Central memory CD4-positive, alpha-beta T cell (primary cell): Measurements from ENCODE around the gene ZC3H15.
"Not testable (repeated sequence)": the region's sequence is repeated elsewhere in the genome, so short reads cannot be mapped to it uniquely, and the experiment has no call there.

ENCODE experiments used
- DNase-seq: peaks from one replicate; pipeline ENCODE4 v3.0.0; 2022

Gene ZC3H15

DNA sequence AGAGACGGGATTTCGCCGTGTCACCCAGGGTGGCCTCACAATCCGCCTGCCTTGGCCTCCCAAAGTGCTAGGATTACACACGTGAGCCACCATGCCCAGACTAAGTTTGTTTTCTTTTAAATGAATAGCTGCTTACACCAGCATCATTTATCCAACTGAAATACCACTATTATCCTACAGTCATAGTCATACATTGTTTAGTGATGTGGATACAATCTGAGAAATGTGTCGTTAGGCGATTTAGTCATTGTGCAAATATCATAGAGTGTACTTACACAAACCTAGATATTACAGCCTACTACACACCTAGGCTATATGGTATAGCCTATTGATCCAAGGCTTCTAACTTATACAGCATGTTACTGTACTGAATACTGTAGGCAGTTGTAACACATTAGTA lies 10.3 kb downstream of the ZC3H15 start:
- DNase-seq: no peak

DNA sequence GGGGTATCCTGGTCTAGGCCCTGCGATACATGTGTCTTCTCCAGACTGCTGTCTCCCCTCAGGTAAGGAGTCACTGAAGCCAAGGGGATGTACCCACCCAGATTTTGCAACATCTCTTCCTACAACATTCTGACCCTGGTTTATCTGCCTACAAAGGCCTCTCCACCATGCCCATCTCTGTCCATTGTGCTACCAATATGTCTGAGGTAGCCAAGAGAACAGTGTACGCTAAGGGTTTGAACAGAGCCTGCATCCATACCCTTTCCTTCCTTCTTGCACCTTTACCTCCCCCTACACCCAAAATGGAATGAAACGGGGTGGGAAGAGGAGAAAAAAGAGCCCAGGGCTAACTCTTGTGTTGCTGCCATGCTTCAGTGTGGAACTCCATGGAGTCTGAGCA lies 11.9 kb downstream of the ZC3H15 start:
- no peak for DNase-seq

DNA sequence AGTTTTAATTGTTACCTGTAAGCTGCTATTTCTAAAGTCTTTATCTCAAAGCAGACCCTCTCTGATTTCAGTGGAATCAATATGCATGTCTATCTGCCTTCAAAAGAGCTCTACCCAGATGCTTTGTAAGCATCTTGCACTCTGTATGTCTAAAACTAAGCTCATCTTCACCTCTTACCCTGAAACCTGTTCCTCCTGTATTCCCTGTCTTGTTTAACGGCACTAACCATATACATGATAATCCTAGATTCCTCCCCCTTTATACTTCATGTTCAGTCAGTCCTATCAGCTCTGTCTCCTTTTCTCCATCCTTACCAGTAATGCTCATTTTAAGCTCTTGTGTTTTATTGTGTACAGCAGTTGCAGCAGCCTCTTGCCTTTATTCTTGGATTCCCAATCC lies 12.8 kb downstream of the ZC3H15 start:
- no peak for DNase-seq

DNA sequence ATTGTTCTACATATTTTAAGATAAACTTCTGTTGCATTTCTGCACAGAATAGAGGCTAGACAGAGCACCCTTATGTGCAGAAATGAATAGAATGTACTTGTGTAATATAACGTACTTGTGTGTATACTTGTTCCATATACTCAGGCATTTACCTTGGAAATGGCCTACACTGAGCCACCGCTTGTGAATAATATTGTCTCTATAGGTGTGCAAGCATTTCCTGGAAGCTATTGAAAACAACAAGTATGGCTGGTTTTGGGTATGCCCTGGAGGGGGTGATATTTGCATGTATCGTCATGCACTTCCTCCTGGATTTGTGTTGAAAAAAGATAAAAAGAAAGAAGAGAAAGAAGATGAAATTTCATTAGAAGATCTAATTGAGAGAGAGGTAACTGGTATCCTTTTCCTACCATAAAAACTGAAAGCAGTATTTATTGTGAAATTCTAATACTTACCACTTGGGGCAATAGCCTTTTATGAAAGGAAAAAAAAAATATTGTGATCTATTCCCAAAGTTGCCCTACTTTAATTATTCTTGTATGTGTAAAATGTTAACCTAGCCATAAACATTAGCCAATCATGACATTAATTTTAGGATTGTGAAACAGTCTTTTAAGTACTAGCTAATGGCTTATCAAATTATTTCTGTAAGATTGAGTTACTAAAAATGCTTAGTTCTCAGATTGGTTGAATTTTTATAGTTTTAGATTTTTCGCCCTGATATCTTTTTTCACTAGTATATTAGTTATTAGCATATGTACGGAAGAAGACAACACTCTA lies 18.0 kb downstream of the ZC3H15 start:
- peak; percentile 7 for DNase-seq

- no peak for DNase-seq
Observed at GRCh38 chr2:186508263-186508662, 22.2 kb downstream of the ZC3H15 start.

- DNase-seq: no peak
Observed at GRCh38 chr2:186515376-186515775, 29.3 kb downstream of the ZC3H15 start.

GRCh38 chr2:186516396-186516795 lies 30.3 kb downstream of the ZC3H15 start:
- no peak for DNase-seq

- DNase-seq: no peak
Observed at GRCh38 chr2:186517090-186517489, 31.0 kb downstream of the ZC3H15 start.

GRCh38 chr2:186518291-186518690 lies 32.2 kb downstream of the ZC3H15 start:
- DNase-seq: no peak

DNA sequence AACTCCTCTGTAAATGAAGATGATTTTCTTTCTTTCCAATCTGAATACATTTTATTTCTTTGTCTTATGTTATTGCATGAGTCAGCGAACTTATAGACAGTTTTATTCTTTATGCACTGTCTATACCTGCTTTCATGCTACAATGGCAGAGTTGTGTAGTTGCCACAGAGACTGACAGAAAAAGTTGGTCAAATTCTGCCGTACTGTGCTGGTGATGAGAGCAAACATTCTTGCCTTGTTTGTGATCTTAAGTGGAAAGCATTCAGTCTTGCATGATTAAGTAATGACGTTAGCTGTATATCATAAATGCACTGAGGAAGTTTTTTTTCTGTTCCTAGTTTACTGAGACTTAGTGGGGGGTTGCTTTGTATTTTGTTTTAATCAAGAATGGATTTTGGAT lies 32.9 kb downstream of the ZC3H15 start:
- DNase-seq: no peak

DNA sequence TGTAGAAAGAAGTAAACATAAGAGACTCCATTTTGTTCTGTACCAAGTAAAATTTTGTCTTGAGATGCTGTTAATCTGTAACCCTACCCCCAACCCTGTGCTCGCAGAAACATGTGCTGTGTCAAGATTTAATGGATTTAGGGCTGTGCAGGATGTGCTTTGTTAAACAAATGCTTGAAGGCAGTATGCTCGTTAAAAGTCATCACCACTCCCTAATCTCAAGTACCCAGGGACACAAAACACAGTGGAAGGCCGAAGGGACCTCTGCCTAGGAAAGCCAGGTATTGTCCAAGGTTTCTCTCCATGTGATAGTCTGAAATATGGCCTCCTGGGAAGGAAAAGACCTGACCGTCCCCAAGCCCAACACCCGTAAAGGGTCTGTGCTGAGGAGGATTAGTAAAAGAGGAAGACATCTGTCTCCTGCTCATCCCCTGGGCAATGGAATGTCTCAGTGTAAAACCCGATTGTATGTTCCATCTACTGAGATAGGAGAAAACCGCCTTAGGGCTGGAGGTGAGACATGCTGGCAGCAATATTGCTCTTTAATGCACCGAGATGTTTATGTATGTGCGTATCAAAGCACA lies 35.6 kb downstream of the ZC3H15 start:
- DNase-seq: not testable (repeated sequence)

DNA sequence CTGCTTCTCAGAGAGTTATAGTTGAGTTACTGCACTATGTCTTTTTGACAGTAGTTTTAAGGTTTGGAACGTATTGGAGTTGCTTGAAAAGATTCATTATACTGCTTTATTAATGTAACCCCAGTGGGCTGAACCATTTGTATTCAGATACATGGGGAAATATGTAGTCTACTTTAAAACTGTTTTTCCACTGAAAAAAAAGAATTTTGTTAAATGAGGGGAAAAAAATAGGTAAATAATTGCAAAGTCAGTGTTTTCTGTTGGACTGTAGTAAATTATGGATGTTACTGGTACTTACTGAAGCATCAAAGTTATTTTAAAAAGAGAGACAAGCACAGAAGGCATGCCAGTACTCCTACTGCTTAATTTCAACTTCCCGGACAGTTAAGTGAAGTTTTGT lies 36.4 kb downstream of the ZC3H15 start:
- no peak for DNase-seq

DNA sequence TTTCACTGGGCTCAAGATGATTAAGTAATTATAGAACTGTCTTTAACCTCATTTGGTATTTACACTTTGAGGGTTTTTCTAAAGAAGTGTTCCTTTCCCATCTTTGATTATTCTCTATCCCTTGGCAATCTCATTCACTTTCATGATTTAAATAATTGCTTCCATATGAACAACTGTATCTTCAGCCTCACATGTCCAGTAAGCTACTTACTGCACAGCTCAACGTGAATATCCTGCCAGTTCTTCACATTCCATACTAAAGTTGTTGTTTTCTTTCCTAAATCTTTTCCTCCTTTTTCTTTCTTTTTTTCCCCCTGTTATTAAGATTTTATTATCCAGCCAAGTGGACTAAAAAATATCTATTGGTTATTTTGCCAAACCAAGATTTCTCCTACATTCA lies 37.7 kb downstream of the ZC3H15 start:
- DNase-seq: no peak

- no peak for DNase-seq
Observed at GRCh38 chr2:186526281-186526680, 40.2 kb downstream of the ZC3H15 start.

- DNase-seq: no peak
Observed at GRCh38 chr2:186530314-186530713, 44.3 kb downstream of the ZC3H15 start.

- no peak for DNase-seq
Observed at GRCh38 chr2:186531257-186531775, 45.3 kb downstream of the ZC3H15 start.

- no peak for DNase-seq
Observed at GRCh38 chr2:186532891-186533290, 46.8 kb downstream of the ZC3H15 start.

- DNase-seq: no peak
Observed at GRCh38 chr2:186533717-186534116, 47.7 kb downstream of the ZC3H15 start.

DNA sequence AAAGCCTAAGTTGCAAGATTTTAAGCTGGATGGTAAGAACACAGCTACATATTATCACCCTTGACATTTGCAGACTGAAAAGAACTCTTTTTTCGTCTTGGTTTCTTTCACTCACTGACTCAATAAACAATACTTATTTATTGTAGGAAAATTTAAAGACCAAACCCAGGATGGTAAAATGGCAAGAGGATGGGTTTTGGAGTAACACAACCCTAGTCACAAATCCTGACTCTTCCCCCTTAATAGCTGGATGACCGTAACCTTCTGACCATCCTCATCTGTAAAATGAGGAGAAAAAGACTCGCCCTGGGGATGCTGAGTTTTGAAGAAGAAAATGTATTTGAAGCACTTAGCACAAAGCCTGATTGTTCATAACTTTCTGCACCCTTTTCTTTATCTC lies 48.3 kb downstream of the ZC3H15 start:
- DNase-seq: no peak

- DNase-seq: no peak
Observed at GRCh38 chr2:186535861-186536260, 49.8 kb downstream of the ZC3H15 start.

DNA sequence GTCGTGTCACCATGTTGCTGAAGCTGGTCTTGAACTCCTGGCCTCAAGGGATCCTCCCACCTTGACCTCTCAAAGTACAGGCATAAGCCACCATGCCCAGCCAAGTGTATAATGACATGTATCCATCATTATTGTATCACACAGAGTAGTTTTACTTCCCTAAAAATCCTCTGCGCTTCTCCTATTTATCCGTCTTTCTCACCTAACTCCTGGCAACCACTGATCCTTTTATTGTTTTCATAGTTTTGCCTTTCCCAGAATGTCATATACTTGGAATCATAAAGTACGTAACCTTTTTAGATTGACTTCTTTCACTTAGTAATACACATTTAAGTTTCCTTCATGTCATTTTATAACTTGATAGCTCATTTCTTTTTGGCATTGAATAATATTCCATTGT lies 51.0 kb downstream of the ZC3H15 start:
- DNase-seq: no peak

DNA sequence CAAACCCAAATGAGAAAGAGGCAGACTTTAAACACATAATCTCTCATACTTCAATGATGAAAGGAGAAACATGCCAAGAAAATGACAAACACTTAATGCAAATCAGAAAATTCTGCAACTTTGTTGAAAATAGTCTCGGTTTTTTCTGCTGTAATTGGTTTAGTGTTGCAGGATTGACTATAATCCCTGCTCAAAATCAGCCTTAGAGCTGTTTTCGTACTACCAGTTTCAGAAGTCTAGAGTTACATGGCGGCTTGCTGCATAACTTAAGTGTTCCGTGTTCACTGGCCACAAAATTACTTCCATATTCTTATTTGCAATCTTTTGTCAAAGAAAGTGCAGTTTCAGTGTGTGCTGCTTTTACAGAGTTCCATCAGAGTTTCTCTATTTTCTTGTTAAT lies 54.9 kb downstream of the ZC3H15 start:
- no peak for DNase-seq

DNA sequence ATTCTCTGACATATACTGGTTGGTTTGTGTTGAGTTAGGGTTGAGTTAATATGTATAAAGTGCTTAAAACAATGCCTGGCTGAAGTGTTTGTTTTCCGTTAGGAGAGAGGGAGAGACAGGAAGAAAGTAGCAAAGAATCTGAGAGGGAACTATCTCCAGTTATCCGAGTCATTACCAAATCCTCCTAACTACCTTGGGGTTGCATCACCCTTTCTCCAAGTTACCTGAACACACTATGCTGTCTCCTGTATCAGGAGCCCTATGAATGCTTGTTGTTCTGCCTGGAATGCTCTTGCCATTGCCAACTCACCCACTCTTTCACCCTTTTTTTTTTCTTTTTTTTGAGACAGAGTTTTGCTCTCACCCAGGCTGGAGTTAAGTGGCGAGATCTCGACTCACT lies 55.9 kb downstream of the ZC3H15 start:
- no peak for DNase-seq

DNA sequence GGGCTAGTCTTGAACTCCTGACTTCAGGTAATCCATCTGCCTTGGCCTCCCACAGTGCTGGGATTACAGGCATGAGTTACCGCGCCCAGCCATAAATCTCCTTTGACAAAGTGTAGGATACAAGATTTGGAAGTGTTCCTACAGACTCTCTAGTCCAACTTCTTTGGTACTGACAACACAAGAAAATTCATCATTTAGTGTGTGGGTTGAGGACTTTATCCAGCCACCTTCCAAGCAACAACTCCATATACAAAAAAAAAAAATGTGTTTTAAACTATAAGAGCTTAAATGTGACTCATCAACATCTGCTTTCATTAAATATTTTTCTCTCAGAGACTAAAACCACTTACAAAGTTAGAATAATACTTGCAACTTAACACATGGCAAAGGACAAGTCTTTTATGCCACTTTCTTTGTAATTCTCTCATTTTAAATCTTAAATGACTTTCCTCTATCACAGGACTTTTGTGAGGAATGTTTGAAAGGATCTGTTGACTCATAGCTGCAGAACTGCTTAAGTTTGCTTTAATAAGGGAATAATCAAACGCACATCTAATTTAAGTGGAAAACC lies 57.6 kb downstream of the ZC3H15 start:
- no peak for DNase-seq
